ENCODE measurements around the gene TSSK1B. TPM values are rescaled to one million over a fixed set of nuclear protein-coding genes. Genes with fewer than 3 reads are reported as not detected.

Gene TSSK1B
- total and polyA plus RNA-seq, 7 donors, result not detected

DNA sequence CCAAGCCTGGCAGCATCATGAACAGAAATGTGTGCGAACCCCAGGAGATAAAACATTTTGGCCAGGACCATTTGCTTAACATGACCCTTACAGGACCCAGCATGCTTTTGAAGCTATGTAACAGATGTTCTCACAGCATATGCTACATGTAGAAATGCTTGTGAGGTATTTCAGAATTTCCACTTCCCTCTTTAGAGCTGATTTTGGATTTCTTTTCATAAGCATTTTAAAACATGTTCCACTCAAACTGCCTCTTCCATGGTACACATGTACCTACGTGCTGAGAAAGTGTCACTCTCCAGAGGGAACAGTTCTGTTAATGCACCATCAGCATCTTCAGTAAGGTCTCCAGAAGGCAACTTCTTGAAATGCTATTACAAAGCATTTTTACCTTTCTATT is 15.7 kb upstream of the TSSK1B start:
- no peak for TF ChIP-seq CTCF (IDR thresholded peaks at IDR 0.05)
- intact Hi-C loops (cut with DNase I), result no loop called here
- no peaks in the 10 kb centered on the region for H3K4me1 ChIP-seq
- peaks cover 8% of the 10 kb centered on the region for H3K9me3 ChIP-seq
- no peaks in the 10 kb centered on the region for H3K27me3 ChIP-seq (ENCODE audit: insufficient read depth in 3 of 3, low read length in 2 of 3)
- 66 to 76% (median 68%) methylated on average over 2 of the region's 2 CpGs for WGBS, 3 donors
- ATAC-seq (no peak), DNase-seq (no peak)
- H3K27ac ChIP-seq, result no peak overlapping the region
- H3K36me3 ChIP-seq (ENCODE audit: insufficient read depth in 1 of 2, low read depth in 1 of 2), result no peaks in the 10 kb centered on the region
- no peak overlapping the region for H3K4me3 ChIP-seq

GRCh38 chr5:113448252-113448651 is 13.5 kb upstream of the TSSK1B start:
- Histone ChIP-seq H3K4me3 (no peak overlapping the region), H3K9me3 (peaks cover 8% of the 10 kb centered on the region), H3K4me1 (no peaks in the 10 kb centered on the region), H3K36me3 (ENCODE audit: insufficient read depth in 1 of 2, low read depth in 1 of 2) (no peaks in the 10 kb centered on the region), H3K27ac (no peak overlapping the region), H3K27me3 (ENCODE audit: insufficient read depth in 3 of 3, low read length in 2 of 3) (no peaks in the 10 kb centered on the region)
- TF ChIP-seq CTCF (IDR thresholded peaks at IDR 0.05), result no peak
- intact Hi-C loops (cut with DNase I), result no loop called here
- ATAC-seq, result no peak
- WGBS, 3 donors, result 67 to 81% (median 70%) methylated on average over 3 of the region's 3 CpGs
- DNase-seq, result no peak

- Histone ChIP-seq H3K4me3 (no peak overlapping the region), H3K4me1 (no peaks in the 10 kb centered on the region), H3K27ac (no peak overlapping the region), H3K9me3 (peaks cover 8% of the 10 kb centered on the region), H3K36me3 (ENCODE audit: insufficient read depth in 1 of 2, low read depth in 1 of 2) (no peaks in the 10 kb centered on the region), H3K27me3 (ENCODE audit: insufficient read depth in 3 of 3, low read length in 2 of 3) (no peaks in the 10 kb centered on the region)
- no peak for DNase-seq
- intact Hi-C loops (cut with DNase I), result no loop called here
- TF ChIP-seq CTCF (IDR thresholded peaks at IDR 0.05), result no peak
- WGBS, 3 donors, result 57 to 64% (median 62%) methylated on average over 4 of the region's 4 CpGs
- ATAC-seq, result no peak
These were observed 12.8 kb upstream of the TSSK1B start for GRCh38 chr5:113447498-113448050.

DNA sequence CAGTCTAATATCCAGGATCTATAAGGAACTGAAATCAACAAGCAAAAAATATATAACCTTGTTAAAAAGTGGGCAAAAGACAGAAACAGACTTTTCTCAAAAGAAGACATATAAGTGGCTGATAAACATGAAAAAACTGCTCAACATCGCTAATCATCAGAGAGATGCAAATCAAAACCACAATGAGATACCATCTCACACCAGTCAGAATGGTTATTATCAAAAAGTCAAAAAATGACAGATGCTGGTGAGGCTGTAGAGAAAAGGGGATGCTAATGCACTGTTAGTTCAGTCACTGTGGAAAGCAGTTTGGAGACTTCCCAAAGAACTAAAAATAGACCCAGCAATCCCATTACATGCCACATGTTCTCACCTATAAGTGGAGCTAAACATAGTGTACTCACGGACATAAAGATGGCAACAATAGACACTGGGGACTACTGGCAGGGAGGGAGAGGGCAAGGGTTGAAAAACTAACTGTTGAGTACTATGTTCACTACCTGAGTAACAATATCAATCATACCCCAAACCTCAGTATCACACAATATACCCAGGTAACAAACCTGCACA is 11.7 kb upstream of the TSSK1B start:
- no peaks in the 10 kb centered on the region for H3K36me3 ChIP-seq (ENCODE audit: insufficient read depth in 1 of 2, low read depth in 1 of 2)
- H3K27me3 ChIP-seq (ENCODE audit: insufficient read depth in 3 of 3, low read length in 2 of 3), result no peaks in the 10 kb centered on the region
- intact Hi-C loops (cut with DNase I), result no loop called here
- WGBS, 3 donors, result 54 to 60% (median 57%) methylated on average over 2 of the region's 2 CpGs
- peaks cover 8% of the 10 kb centered on the region for H3K9me3 ChIP-seq
- no peak for DNase-seq
- H3K27ac ChIP-seq, result no peak overlapping the region
- no peak overlapping the region for H3K4me3 ChIP-seq
- no peak for TF ChIP-seq CTCF (IDR thresholded peaks at IDR 0.05)
- no peak for ATAC-seq
- no peaks in the 10 kb centered on the region for H3K4me1 ChIP-seq

- H3K4me1 ChIP-seq, result no peaks in the 10 kb centered on the region
- H3K27me3 ChIP-seq (ENCODE audit: insufficient read depth in 3 of 3, low read length in 2 of 3), result no peaks in the 10 kb centered on the region
- H3K36me3 ChIP-seq (ENCODE audit: insufficient read depth in 1 of 2, low read depth in 1 of 2), result no peaks in the 10 kb centered on the region
- no peak for TF ChIP-seq CTCF (IDR thresholded peaks at IDR 0.05)
- ATAC-seq (no peak), DNase-seq (no peak)
- WGBS, 3 donors, result 58 to 61% (median 58%) methylated on average over 1 of the region's 1 CpG
- H3K27ac ChIP-seq, result no peak overlapping the region
- no peaks in the 10 kb centered on the region for H3K9me3 ChIP-seq
- intact Hi-C loops (cut with DNase I), result no loop called here
- H3K4me3 ChIP-seq, result no peak overlapping the region
These were observed 2.3 kb upstream of the TSSK1B start for GRCh38 chr5:113437111-113437510.

Measured in psoas muscle (tissue), 8 donors.